NCI-H82 treated with DMSO at 0.1 percent for 48 hours (cell line): ENCODE data around the gene SNX4.

ENCODE experiments used
- DNase-seq: peaks from one replicate; lab custom pipeline; 2025; ENCODE audit not compliant: unreplicated experiment; lab: John Stamatoyannopoulos, UW

Gene SNX4

GRCh38 chr3:125462722-125463299 lies 57.2 kb downstream of the SNX4 start:
- no peak for DNase-seq

GRCh38 chr3:125461896-125462295 lies 58.1 kb downstream of the SNX4 start:
- no peak for DNase-seq

GRCh38 chr3:125460233-125460632 lies 59.8 kb downstream of the SNX4 start:
- no peak for DNase-seq

- DNase-seq = no peak
Measured at GRCh38 chr3:125443923-125444322, 76.1 kb downstream of the SNX4 start.

GRCh38 chr3:125442506-125442905 lies 77.5 kb downstream of the SNX4 start:
- DNase-seq = no peak

GRCh38 chr3:125440970-125441369 lies 79.0 kb downstream of the SNX4 start:
- DNase-seq = no peak

GRCh38 chr3:125440559-125440955 lies 79.4 kb downstream of the SNX4 start:
- DNase-seq = no peak

GRCh38 chr3:125437631-125438435 lies 82.2 kb downstream of the SNX4 start:
- DNase-seq = no peak

- DNase-seq = no peak
Measured at GRCh38 chr3:125436921-125437320, 83.1 kb downstream of the SNX4 start.

GRCh38 chr3:125435231-125435630 lies 84.8 kb downstream of the SNX4 start:
- no peak for DNase-seq

GRCh38 chr3:125434582-125435011 lies 85.4 kb downstream of the SNX4 start:
- DNase-seq = no peak

- no peak for DNase-seq
Measured at GRCh38 chr3:125433611-125434041, 86.4 kb downstream of the SNX4 start.

- no peak for DNase-seq
Measured at GRCh38 chr3:125433091-125433534, 86.9 kb downstream of the SNX4 start.

- DNase-seq = no peak
Measured at GRCh38 chr3:125431912-125432790, 87.9 kb downstream of the SNX4 start.

GRCh38 chr3:125431391-125431790 lies 88.6 kb downstream of the SNX4 start:
- DNase-seq = no peak

GRCh38 chr3:125428216-125428830 lies 91.7 kb downstream of the SNX4 start:
- peak; percentile 37 for DNase-seq

GRCh38 chr3:125418306-125418705 lies 101.7 kb downstream of the SNX4 start:
- DNase-seq = no peak

- DNase-seq = no peak
Measured at GRCh38 chr3:125416235-125416634, 103.8 kb downstream of the SNX4 start.

- no peak for DNase-seq
Measured at GRCh38 chr3:125414669-125415068, 105.3 kb downstream of the SNX4 start.

GRCh38 chr3:125410922-125411321 lies 109.1 kb downstream of the SNX4 start:
- no peak for DNase-seq

GRCh38 chr3:125406070-125406469 lies 113.9 kb downstream of the SNX4 start:
- no peak for DNase-seq
